Mesendoderm (in vitro differentiated cells): ENCODE results near the gene ZFP69.
"Not testable (repeated sequence)": the region's sequence is repeated elsewhere in the genome, so short reads cannot be mapped to it uniquely, and the experiment has no call there.

Experiments
- DNase-seq: peaks from one replicate; pipeline ENCODE4 v3.0.0; 2013
- H2AK5ac ChIP-seq: 2 replicates; pipeline ENCODE4 v1.6.1; 2013; ENCODE audit warnings: low read length, inconsistent platforms
- H2BK120ac ChIP-seq: 2 replicates; pipeline ENCODE4 v1.6.1; 2013; ENCODE audit warnings: low read depth, mild to moderate bottlenecking, low read length, moderate library complexity, mixed read lengths
- H2BK15ac ChIP-seq: replicated peaks from 2 replicates; pipeline ENCODE4 v1.6.1; 2013; ENCODE audit warnings: low read depth, mild to moderate bottlenecking, moderate library complexity
- H2BK5ac ChIP-seq: 2 replicates; pipeline ENCODE4 v1.6.1; 2013; ENCODE audit warnings: low read length, inconsistent platforms
- H3K18ac ChIP-seq: 2 replicates; pipeline ENCODE4 v1.6.1; 2013; ENCODE audit warnings: mild to moderate bottlenecking, low read length, mixed read lengths
- H3K23ac ChIP-seq: one replicate; pipeline ENCODE4 v1.6.1; 2013; ENCODE audit warnings: low read length
- H3K27ac ChIP-seq: 2 replicates; pipeline ENCODE4 v1.5.1; 2013; ENCODE audit warnings: low read depth, mild to moderate bottlenecking, inconsistent platforms, low read length, moderate library complexity
- H3K27me3 ChIP-seq: 2 replicates; pipeline ENCODE4 v1.6.1; 2013; ENCODE audit warnings: low read length, control low read depth, mild to moderate bottlenecking, inconsistent platforms; ENCODE audit not compliant: insufficient read depth, poor library complexity
- H3K36me3 ChIP-seq: 2 replicates; pipeline ENCODE4 v1.6.1; 2013; ENCODE audit warnings: low read length, inconsistent platforms; ENCODE audit not compliant: control insufficient read depth, insufficient read depth
- H3K4ac ChIP-seq: one replicate; pipeline ENCODE4 v1.6.1; 2013; ENCODE audit warnings: low read depth, mild to moderate bottlenecking, low read length, moderate library complexity
- H3K4me1 ChIP-seq: 2 replicates; pipeline ENCODE4 v1.6.1; 2013; ENCODE audit warnings: low read depth, low read length, inconsistent platforms; ENCODE audit not compliant: control insufficient read depth
- H3K4me2 ChIP-seq: 2 replicates; pipeline ENCODE4 v1.6.1; 2013; ENCODE audit warnings: low read length
- H3K4me3 ChIP-seq: 2 replicates; pipeline ENCODE4 v1.5.1; 2013; ENCODE audit warnings: mild to moderate bottlenecking, low read length
- H3K56ac ChIP-seq: one replicate; pipeline ENCODE4 v1.6.1; 2013; ENCODE audit warnings: low read length
- H3K79me1 ChIP-seq: 2 replicates; pipeline ENCODE4 v1.6.1; 2013; ENCODE audit warnings: low read length, inconsistent platforms
- H3K79me2 ChIP-seq: 2 replicates; pipeline ENCODE4 v1.6.1; 2013; ENCODE audit warnings: mild to moderate bottlenecking, low read length; ENCODE audit not compliant: control insufficient read depth, insufficient read depth
- H3K9ac ChIP-seq: 2 replicates; pipeline ENCODE4 v1.6.1; 2013; ENCODE audit warnings: low read length, inconsistent platforms
- H4K5ac ChIP-seq: one replicate; pipeline ENCODE4 v1.6.1; 2013; ENCODE audit warnings: low read length
- H4K8ac ChIP-seq: one replicate; pipeline ENCODE4 v1.6.1; 2013; ENCODE audit warnings: low read depth, mild to moderate bottlenecking, control low read depth, low read length, moderate library complexity
- WGBS: extraction: QIAGEN DNeasy Blood & Tissue Kit; methylation state at CpG from one replicate; pipeline ENCODE4 v1.1.7; 2013; ENCODE audit warnings: low lambda C conversion rate, missing lambda C conversion rate; ENCODE audit not compliant: insufficient coverage; ENCODE audit errors: extremely low coverage; 5-methylcytosine and 5-hydroxymethylcytosine counted together

ZFP69 gene

GRCh38 chr1:40479156-40479555 is 2.1 kb downstream of the ZFP69 start:
- H2BK120ac ChIP-seq: no peak overlapping the region
- H3K4me3 ChIP-seq: no peak overlapping the region

GRCh38 chr1:40495315-40495903 is 18.3 kb downstream of the ZFP69 start:
- Histone ChIP-seq H4K8ac (no peak overlapping the region), H3K23ac (no peak overlapping the region), H3K4me1 (no peaks in the 10 kb centered on the region), H2BK5ac (no peak overlapping the region), H2BK15ac (no peak overlapping the region), H3K9ac (no peak overlapping the region), H3K27ac (no peak overlapping the region), H3K79me2 (no peaks in the 10 kb centered on the region), H3K79me1 (no peaks in the 10 kb centered on the region), H2BK120ac (no peak overlapping the region), H3K27me3 (no peaks in the 10 kb centered on the region), H4K5ac (no peak overlapping the region), H3K36me3 (no peaks in the 10 kb centered on the region), H3K18ac (no peak overlapping the region), H3K56ac (no peak overlapping the region), H3K4me3 (no peak overlapping the region), H3K4me2 (no peak overlapping the region), H2AK5ac (no peak overlapping the region), H3K4ac (no peak overlapping the region)
- no CpG with 5 or more reads among the region's 4 CpGs for WGBS
- DNase-seq: peak; percentile 27

More at GRCh38 chr1:40479156-40479555, 2.1 kb downstream of the ZFP69 start:
- Histone ChIP-seq H4K8ac (no peak overlapping the region), H2BK5ac (no peak overlapping the region), H3K4me1 (peaks cover 2% of the 10 kb centered on the region), H3K18ac (no peak overlapping the region), H3K23ac (no peak overlapping the region), H3K27ac (no peak overlapping the region), H3K4me2 (no peak overlapping the region), H3K79me2 (no peaks in the 10 kb centered on the region), H3K9ac (no peak overlapping the region), H3K56ac (no peak overlapping the region), H3K27me3 (no peaks in the 10 kb centered on the region), H2BK15ac (no peak overlapping the region), H4K5ac (no peak overlapping the region), H3K4ac (no peak overlapping the region), H2AK5ac (no peak overlapping the region), H3K36me3 (no peaks in the 10 kb centered on the region), H3K79me1 (no peaks in the 10 kb centered on the region)
- no peak for DNase-seq
- no CpG with 5 or more reads among the region's 4 CpGs for WGBS

- H3K4ac ChIP-seq, H3K4me3 ChIP-seq, H2BK120ac ChIP-seq, H3K27me3 ChIP-seq, H3K79me1 ChIP-seq, H3K9ac ChIP-seq, DNase-seq, H3K4me1 ChIP-seq, H3K4me2 ChIP-seq, H3K36me3 ChIP-seq, H3K23ac ChIP-seq, H3K79me2 ChIP-seq, H3K56ac ChIP-seq, H2BK5ac ChIP-seq, H2AK5ac ChIP-seq, H4K5ac ChIP-seq, H2BK15ac ChIP-seq, H3K27ac ChIP-seq, H3K18ac ChIP-seq, H4K8ac ChIP-seq: not testable (repeated sequence)
- no CpG with 5 or more reads among the region's 4 CpGs for WGBS
These were observed 25.6 kb downstream of the ZFP69 start for GRCh38 chr1:40502651-40503050.

DNA sequence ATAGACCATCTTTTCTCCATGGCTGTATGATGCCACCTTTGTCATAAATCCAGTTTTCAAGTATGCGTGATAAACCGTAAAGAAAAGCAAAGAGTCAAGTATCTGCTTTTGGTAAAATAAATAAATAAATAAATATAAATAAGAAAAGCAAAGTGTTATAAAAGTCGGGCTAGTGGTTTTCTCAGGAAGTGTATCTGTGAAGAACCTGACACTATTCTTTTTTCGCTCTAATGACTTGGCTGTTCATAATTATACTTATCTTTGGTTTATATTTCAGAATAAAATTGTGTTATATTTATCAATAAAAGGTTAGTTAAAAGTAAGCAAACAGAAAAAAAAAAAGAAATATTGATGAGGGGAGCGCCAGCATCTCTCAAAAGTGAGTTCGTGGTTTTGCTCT is 30.9 kb downstream of the ZFP69 start:
- H2AK5ac ChIP-seq: no peak overlapping the region
- no peak overlapping the region for H4K5ac ChIP-seq
- H3K4me3 ChIP-seq: peak overlapping the region; percentile 84
- H3K36me3 ChIP-seq: no peaks in the 10 kb centered on the region
- peak overlapping the region; percentile 94 for H3K56ac ChIP-seq
- H3K79me1 ChIP-seq: no peaks in the 10 kb centered on the region
- no peak for DNase-seq
- H3K27ac ChIP-seq: no peak overlapping the region
- H3K79me2 ChIP-seq: no peaks in the 10 kb centered on the region
- H2BK5ac ChIP-seq: no peak overlapping the region
- H3K18ac ChIP-seq: no peak overlapping the region
- no peak overlapping the region for H2BK120ac ChIP-seq
- H3K9ac ChIP-seq: peak overlapping the region; percentile 92
- H3K4me1 ChIP-seq: no peaks in the 10 kb centered on the region
- no peak overlapping the region for H3K23ac ChIP-seq
- peak overlapping the region; percentile 63 for H3K4ac ChIP-seq
- H3K4me2 ChIP-seq: peak overlapping the region; percentile 30
- no peak overlapping the region for H2BK15ac ChIP-seq
- no peak overlapping the region for H4K8ac ChIP-seq
- WGBS: no CpG with 5 or more reads among the region's 6 CpGs
- no peaks in the 10 kb centered on the region for H3K27me3 ChIP-seq

DNA sequence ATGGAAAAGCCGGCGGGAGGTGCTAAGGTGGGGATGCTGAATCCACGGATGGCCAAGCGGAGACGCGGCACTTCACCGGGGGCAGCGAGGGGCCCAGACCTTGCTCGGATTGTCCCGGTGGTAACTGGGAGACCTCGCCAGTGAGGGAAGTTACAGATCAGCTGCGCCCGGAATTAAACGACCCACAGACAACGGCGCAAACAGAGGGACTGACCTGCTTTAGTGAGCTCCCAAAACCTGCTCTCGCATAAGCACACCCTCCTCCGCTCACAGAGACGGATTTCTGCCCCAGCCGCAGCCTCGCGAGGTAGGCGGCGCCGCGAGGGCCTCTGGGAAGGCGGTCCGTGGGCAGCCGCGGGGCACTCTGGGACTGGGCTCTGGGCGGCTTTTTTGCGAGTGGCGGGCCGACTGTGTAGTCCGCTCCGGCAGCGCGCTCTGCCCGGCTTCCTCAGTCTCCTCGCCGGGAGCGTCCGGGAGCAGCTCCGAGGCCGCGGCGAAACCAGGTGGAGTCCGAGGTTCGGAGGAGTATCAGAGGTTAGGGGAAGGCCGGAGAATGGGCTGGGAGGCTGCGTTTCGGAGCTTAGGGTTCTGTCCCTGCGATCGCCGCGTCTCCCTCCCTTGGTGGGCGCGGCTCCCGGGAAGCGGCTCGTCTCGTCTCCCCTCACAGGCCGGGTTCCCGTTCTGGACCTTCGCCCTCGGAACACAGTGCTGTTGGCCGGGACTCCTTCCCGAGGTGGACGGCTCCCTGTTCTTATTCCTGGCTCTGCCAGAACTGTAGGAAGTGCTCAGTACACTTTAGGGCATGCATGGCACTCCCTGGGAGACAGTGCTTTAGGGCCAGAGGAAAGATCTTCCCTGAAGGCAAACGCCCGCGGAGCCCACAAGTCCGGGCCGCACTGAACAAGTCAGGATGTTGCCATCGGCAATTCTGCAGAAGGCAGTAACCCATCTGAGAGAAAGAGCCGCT is 31.6 kb downstream of the ZFP69 start, which contains the start of gene EXO5:
EXO5 (plus strand) TSS at position 393 of the 967 bp plus-strand sequence. CDS start 5,778 bp downstream, outside the sequence.
- Histone ChIP-seq H2AK5ac (no peak within 1 kb of the TSS), H4K8ac (no peak within 1 kb of the TSS), H3K4me2 (peak within 1 kb of the TSS; percentile 30), H2BK15ac (no peak within 1 kb of the TSS), H3K4me3 (peak within 1 kb of the TSS; percentile 84), H3K23ac (peak within 1 kb of the TSS; percentile 97), H3K79me2 (no peaks in the 10 kb centered on the region), H2BK120ac (no peak within 1 kb of the TSS), H3K4ac (peak within 1 kb of the TSS; percentile 63), H3K18ac (no peak within 1 kb of the TSS), H3K4me1 (no peaks in the 10 kb centered on the region), H4K5ac (no peak within 1 kb of the TSS), H2BK5ac (no peak within 1 kb of the TSS), H3K56ac (peak within 1 kb of the TSS; percentile 94), H3K36me3 (no peaks in the 10 kb centered on the region), H3K79me1 (no peaks in the 10 kb centered on the region), H3K27ac (no peak within 1 kb of the TSS), H3K27me3 (no peaks in the 10 kb centered on the region), H3K9ac (peak within 1 kb of the TSS; percentile 92)
- no CpG with 5 or more reads among the region's 76 CpGs for WGBS
- DNase-seq: peak; percentile 71
